Measurements from ENCODE around the gene CAMK4.

DNA sequence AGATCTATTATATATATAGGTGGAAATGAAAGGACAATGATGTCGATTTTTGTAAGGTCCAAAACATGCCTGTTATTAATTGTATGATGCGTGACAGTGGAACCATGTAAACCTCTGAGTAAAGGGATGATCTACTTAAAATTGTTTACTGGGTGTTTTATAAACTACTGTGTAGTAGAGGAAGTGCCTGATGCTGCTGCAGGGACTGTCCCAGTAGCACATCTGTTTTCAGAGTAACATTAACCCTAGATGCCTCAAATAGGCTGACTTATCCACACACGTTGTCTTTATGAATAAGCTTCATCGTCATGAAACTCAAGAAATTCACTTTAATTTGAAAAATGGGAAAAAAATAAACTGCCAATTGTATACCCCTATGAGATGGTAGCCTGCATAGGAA, 1.7 kb downstream of the CAMK4 start:
- TF ChIP-seq, protein P1, sequence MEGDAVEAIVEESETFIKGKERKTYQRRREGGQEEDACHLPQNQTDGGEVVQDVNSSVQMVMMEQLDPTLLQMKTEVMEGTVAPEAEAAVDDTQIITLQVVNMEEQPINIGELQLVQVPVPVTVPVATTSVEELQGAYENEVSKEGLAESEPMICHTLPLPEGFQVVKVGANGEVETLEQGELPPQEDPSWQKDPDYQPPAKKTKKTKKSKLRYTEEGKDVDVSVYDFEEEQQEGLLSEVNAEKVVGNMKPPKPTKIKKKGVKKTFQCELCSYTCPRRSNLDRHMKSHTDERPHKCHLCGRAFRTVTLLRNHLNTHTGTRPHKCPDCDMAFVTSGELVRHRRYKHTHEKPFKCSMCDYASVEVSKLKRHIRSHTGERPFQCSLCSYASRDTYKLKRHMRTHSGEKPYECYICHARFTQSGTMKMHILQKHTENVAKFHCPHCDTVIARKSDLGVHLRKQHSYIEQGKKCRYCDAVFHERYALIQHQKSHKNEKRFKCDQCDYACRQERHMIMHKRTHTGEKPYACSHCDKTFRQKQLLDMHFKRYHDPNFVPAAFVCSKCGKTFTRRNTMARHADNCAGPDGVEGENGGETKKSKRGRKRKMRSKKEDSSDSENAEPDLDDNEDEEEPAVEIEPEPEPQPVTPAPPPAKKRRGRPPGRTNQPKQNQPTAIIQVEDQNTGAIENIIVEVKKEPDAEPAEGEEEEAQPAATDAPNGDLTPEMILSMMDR (IDR thresholded peaks at IDR 0.05) = no peak
- no peak for TF ChIP-seq POLR2A (IDR thresholded peaks at IDR 0.05)

All from uterus (tissue), 2 donors.